ENCODE data around the gene CRIM1. TPM values are rescaled to one million over a fixed set of nuclear protein-coding genes. Genes with fewer than 3 reads are reported as not detected.

The CRIM1 gene
- total RNA-seq, 1 donor from 2014 or later, result 61.8 TPM

DNA sequence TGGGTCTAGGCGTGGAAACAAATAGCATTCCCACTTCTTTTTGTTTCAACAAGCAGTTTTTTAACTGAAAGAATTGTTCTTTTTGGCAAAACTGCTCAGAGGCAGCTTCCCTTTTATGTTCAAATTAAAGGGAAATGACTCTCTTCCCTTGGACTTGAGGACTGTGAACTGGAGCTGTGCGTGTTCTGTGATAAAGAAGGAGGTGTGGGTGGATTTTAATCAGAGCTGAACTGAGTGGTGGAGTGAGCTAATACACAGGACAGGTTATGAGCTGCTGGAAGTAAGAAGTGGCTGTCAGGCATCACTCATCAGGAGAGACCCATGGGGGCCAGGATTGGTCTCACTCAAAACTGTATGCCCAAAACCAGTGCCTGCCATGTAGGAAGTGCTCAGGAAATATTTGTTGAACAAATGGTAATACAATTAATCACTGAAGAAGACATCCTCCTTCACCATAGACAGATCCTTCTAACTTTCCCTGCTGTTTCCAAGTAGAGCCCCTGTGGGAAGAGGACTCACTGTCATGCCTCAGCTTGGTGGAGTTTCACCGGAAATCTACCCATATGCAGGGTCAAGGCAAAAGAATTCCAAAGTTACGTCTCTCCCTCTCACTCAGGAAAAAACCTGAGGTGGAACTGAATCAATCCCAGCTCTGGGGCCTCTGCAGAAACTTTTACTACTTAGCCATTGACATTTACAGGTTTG lies 186.5 kb downstream of the CRIM1 start:
- H3K27ac Mint-ChIP-seq, result peak overlapping the region; percentile 41
- no peak for TF ChIP-seq CTCF (IDR thresholded peaks at IDR 0.05; ENCODE audit: unreplicated experiment)
- H3K4me1 Mint-ChIP-seq, result peaks cover 3% of the 10 kb centered on the region

GRCh38 chr2:36544638-36545338 lies 189.2 kb downstream of the CRIM1 start:
- H3K4me3 Mint-ChIP-seq, result no peak overlapping the region
- peak overlapping the region; percentile 23 for H3K27ac Mint-ChIP-seq
- H3K36me3 Mint-ChIP-seq, result peaks cover 35% of the 10 kb centered on the region
- no peaks in the 10 kb centered on the region for H3K27me3 Mint-ChIP-seq (ENCODE audit: low read depth)
- DNase-seq (ENCODE audit: low spot score in 2 of 2, unreplicated experiment in 2 of 2), result no peak
- TF ChIP-seq CTCF (IDR thresholded peaks at IDR 0.05; ENCODE audit: unreplicated experiment), result peak; percentile 26
- peaks cover 21% of the 10 kb centered on the region for H3K4me1 Mint-ChIP-seq
- H3K9me3 Mint-ChIP-seq, result no peaks in the 10 kb centered on the region

More for the DNA sequence above, 186.5 kb downstream of the CRIM1 start:
- Mint-ChIP-seq H3K4me3 (no peak overlapping the region), H3K36me3 (peaks cover 28% of the 10 kb centered on the region), H3K27me3 (ENCODE audit: low read depth) (no peaks in the 10 kb centered on the region), H3K9me3 (no peaks in the 10 kb centered on the region)
- no peak for DNase-seq (ENCODE audit: low spot score in 2 of 2, unreplicated experiment in 2 of 2)

- Mint-ChIP-seq H3K27me3 (ENCODE audit: low read depth) (no peaks in the 10 kb centered on the region), H3K27ac (no peak overlapping the region), H3K36me3 (peaks cover 39% of the 10 kb centered on the region), H3K4me3 (no peak overlapping the region), H3K4me1 (peaks cover 24% of the 10 kb centered on the region), H3K9me3 (no peaks in the 10 kb centered on the region)
- peak; percentile 14 for TF ChIP-seq CTCF (IDR thresholded peaks at IDR 0.05; ENCODE audit: unreplicated experiment)
- no peak for DNase-seq (ENCODE audit: low spot score in 2 of 2, unreplicated experiment in 2 of 2)
Observed at GRCh38 chr2:36545871-36546416, 190.4 kb downstream of the CRIM1 start.

GRCh38 chr2:36547906-36548305 lies 192.3 kb downstream of the CRIM1 start:
- Mint-ChIP-seq H3K4me1 (peaks cover 37% of the 10 kb centered on the region), H3K36me3 (peaks cover 37% of the 10 kb centered on the region), H3K4me3 (no peak overlapping the region), H3K27ac (peak overlapping the region; percentile 28), H3K9me3 (no peaks in the 10 kb centered on the region), H3K27me3 (ENCODE audit: low read depth) (no peaks in the 10 kb centered on the region)
- DNase-seq (ENCODE audit: low spot score in 2 of 2, unreplicated experiment in 2 of 2), result no peak
- TF ChIP-seq CTCF (IDR thresholded peaks at IDR 0.05; ENCODE audit: unreplicated experiment), result no peak

- H3K27ac Mint-ChIP-seq, result peak overlapping the region; percentile 96
- H3K27me3 Mint-ChIP-seq (ENCODE audit: low read depth), result no peaks in the 10 kb centered on the region
- TF ChIP-seq CTCF (IDR thresholded peaks at IDR 0.05; ENCODE audit: unreplicated experiment), result no peak
- H3K4me1 Mint-ChIP-seq, result peaks cover 37% of the 10 kb centered on the region
- peaks cover 38% of the 10 kb centered on the region for H3K36me3 Mint-ChIP-seq
- peak overlapping the region; percentile 27 for H3K4me3 Mint-ChIP-seq
- no peaks in the 10 kb centered on the region for H3K9me3 Mint-ChIP-seq
- DNase-seq (ENCODE audit: low spot score in 2 of 2, unreplicated experiment in 2 of 2), result no peak
Observed at GRCh38 chr2:36549165-36549574, 193.6 kb downstream of the CRIM1 start.
